H9 (cell line): ENCODE measurements around the gene DIAPH3. TPM values are rescaled to one million over a fixed set of nuclear protein-coding genes. Genes with fewer than 3 reads are reported as not detected.

Experiments
- DNase-seq: peaks from one replicate; pipeline ENCODE4 v3.0.0-alpha.2; 2017
- H2AFZ ChIP-seq: one replicate; pipeline ENCODE4 v1.6.1; 2013; ENCODE audit warnings: mild to moderate bottlenecking, low read length, control low read depth, moderate library complexity
- H2AK5ac ChIP-seq: 2 replicates; pipeline ENCODE4 v1.6.1; 2013; ENCODE audit warnings: low read length, control low read depth, mixed read lengths; ENCODE audit not compliant: insufficient read length
- H2BK120ac ChIP-seq: one replicate; pipeline ENCODE4 v1.6.1; 2013; ENCODE audit warnings: low read depth, mild to moderate bottlenecking, low read length, control low read depth, inconsistent platforms; ENCODE audit not compliant: poor library complexity, severe bottlenecking
- H2BK12ac ChIP-seq: 2 replicates; pipeline ENCODE4 v1.6.1; 2013; ENCODE audit warnings: low read length, control low read depth, mixed read lengths, low read depth; ENCODE audit not compliant: insufficient read length
- H2BK15ac ChIP-seq: 2 replicates; pipeline ENCODE4 v1.6.1; 2013; ENCODE audit warnings: low read depth, low read length, control low read depth
- H2BK20ac ChIP-seq: one replicate; pipeline ENCODE4 v1.6.1; 2013; ENCODE audit warnings: low read depth, mild to moderate bottlenecking, low read length, control low read depth, inconsistent platforms; ENCODE audit not compliant: poor library complexity, severe bottlenecking
- H2BK5ac ChIP-seq: 2 replicates; pipeline ENCODE4 v1.6.1; 2013; ENCODE audit warnings: low read length, control low read depth, mixed read lengths; ENCODE audit not compliant: insufficient read length
- H3K14ac ChIP-seq: 2 replicates; pipeline ENCODE4 v1.6.1; 2013; ENCODE audit warnings: low read length, control low read depth; ENCODE audit not compliant: insufficient read depth
- H3K18ac ChIP-seq: 2 replicates; pipeline ENCODE4 v1.6.1; 2013; ENCODE audit warnings: low read depth, mild to moderate bottlenecking, mixed read lengths, low read length, control low read depth; ENCODE audit not compliant: insufficient read length
- H3K23ac ChIP-seq: 2 replicates; pipeline ENCODE4 v1.6.1; 2013; ENCODE audit warnings: low read length, control low read depth, mixed read lengths, low read depth; ENCODE audit not compliant: insufficient read length
- H3K23me2 ChIP-seq: 2 replicates; pipeline ENCODE4 v1.6.1; 2013; ENCODE audit warnings: low read depth, mild to moderate bottlenecking, mixed read lengths, low read length, control low read depth; ENCODE audit not compliant: insufficient read length, poor library complexity, severe bottlenecking
- H3K27ac ChIP-seq: 2 replicates; pipeline ENCODE4 v1.5.1; 2013; ENCODE audit warnings: low read length, control low read depth, mixed read lengths, low read depth; ENCODE audit not compliant: insufficient read length
- H3K27me3 ChIP-seq: 2 replicates; pipeline ENCODE4 v1.6.1; 2013; ENCODE audit warnings: low read length, control low read depth, inconsistent platforms; ENCODE audit not compliant: insufficient read depth
- H3K4ac ChIP-seq: 2 replicates; pipeline ENCODE4 v1.6.1; 2013; ENCODE audit warnings: low read depth, mild to moderate bottlenecking, control low read depth, inconsistent platforms, low read length, moderate library complexity
- H3K4me1 ChIP-seq: 2 replicates; pipeline ENCODE4 v1.6.1; 2013; ENCODE audit warnings: low read length, control low read depth, inconsistent platforms; ENCODE audit not compliant: insufficient read depth
- H3K4me2 ChIP-seq: 2 replicates; pipeline ENCODE4 v1.6.1; 2013; ENCODE audit warnings: low read length, control low read depth, mixed read lengths; ENCODE audit not compliant: insufficient read length, insufficient read depth
- H3K56ac ChIP-seq: 2 replicates; pipeline ENCODE4 v1.6.1; 2013; ENCODE audit warnings: low read depth, mild to moderate bottlenecking, mixed read lengths, low read length, control low read depth; ENCODE audit not compliant: insufficient read length
- H3K79me1 ChIP-seq: 2 replicates; pipeline ENCODE4 v1.6.1; 2013; ENCODE audit warnings: low read depth, mild to moderate bottlenecking, moderate library complexity, low read length, control low read depth, inconsistent platforms; ENCODE audit not compliant: insufficient read depth, poor library complexity, severe bottlenecking
- H3K79me2 ChIP-seq: 2 replicates; pipeline ENCODE4 v1.6.1; 2013; ENCODE audit warnings: low read length, control low read depth, inconsistent platforms; ENCODE audit not compliant: insufficient read depth
- H3K9ac ChIP-seq: 2 replicates; pipeline ENCODE4 v1.6.1; 2013; ENCODE audit warnings: low read length, control low read depth, mixed read lengths; ENCODE audit not compliant: insufficient read length; ENCODE audit errors: extremely low read depth
- H3K9me3 ChIP-seq: one replicate; pipeline ENCODE4 v1.6.1; 2013; ENCODE audit warnings: low read depth, low read length, inconsistent platforms; ENCODE audit not compliant: control insufficient read depth
- H3T11ph ChIP-seq: one replicate; pipeline ENCODE4 v1.6.1; 2013; ENCODE audit warnings: mild to moderate bottlenecking, low read length, control low read depth, inconsistent platforms
- H4K20me1 ChIP-seq: one replicate; pipeline ENCODE4 v1.6.1; 2013; ENCODE audit not compliant: control insufficient read depth, insufficient read length, insufficient read depth
- H4K5ac ChIP-seq: 2 replicates; pipeline ENCODE4 v1.6.1; 2013; ENCODE audit warnings: low read depth, mild to moderate bottlenecking, mixed read lengths, low read length, control low read depth; ENCODE audit not compliant: insufficient read length
- H4K8ac ChIP-seq: replicated peaks from 2 replicates; pipeline ENCODE4 v1.6.1; 2013; ENCODE audit warnings: low read length, control low read depth, mixed read lengths, low read depth; ENCODE audit not compliant: insufficient read length
- H4K91ac ChIP-seq: 2 replicates; pipeline ENCODE4 v1.6.1; 2013; ENCODE audit warnings: low read depth, mild to moderate bottlenecking, moderate library complexity, mixed read lengths, low read length, control low read depth; ENCODE audit not compliant: insufficient read length
- H3K27ac Mint-ChIP-seq, 3 experiments: 2 replicates in 2 of 3; 3 replicates in 1 of 3; pipeline ENCODE4 v1.8.0; 2020 to 2021; ENCODE audit warnings: mixed read lengths in 3 of 3, mild to moderate bottlenecking in 1 of 3, moderate library complexity in 1 of 3
- H3K27me3 Mint-ChIP-seq: 2 replicates; pipeline ENCODE4 v1.8.0; 2021; ENCODE audit warnings: low read depth, mild to moderate bottlenecking, moderate library complexity, mixed read lengths
- H3K36me3 Mint-ChIP-seq, 3 experiments: 2 replicates in 2 of 3; 3 replicates in 1 of 3; pipeline ENCODE4 v1.8.0; 2020 to 2021; ENCODE audit warnings: low read depth in 3 of 3, mixed read lengths in 3 of 3; ENCODE audit not compliant: insufficient read depth in 1 of 3
- H3K4me1 Mint-ChIP-seq, 2 experiments: 2 replicates each; pipeline ENCODE4 v1.8.0; 2020; ENCODE audit warnings: mixed read lengths in 2 of 2
- H3K4me3 Mint-ChIP-seq, 2 experiments: 2 replicates in 1 of 2; 3 replicates in 1 of 2; pipeline ENCODE4 v1.8.0; 2020 to 2021; ENCODE audit warnings: mild to moderate bottlenecking in 2 of 2, mixed read lengths in 2 of 2, moderate library complexity in 1 of 2
- H3K9me3 Mint-ChIP-seq, 2 experiments: 2 replicates in 1 of 2; 3 replicates in 1 of 2; pipeline ENCODE4 v1.8.0; 2020; ENCODE audit warnings: mild to moderate bottlenecking in 2 of 2, mixed read lengths in 2 of 2, moderate library complexity in 1 of 2
- WGBS: extraction: QIAGEN DNeasy Blood & Tissue Kit; methylation state at CpG from one replicate; pipeline ENCODE4 v1.1.7; 2013; ENCODE audit warnings: missing lambda C conversion rate, low lambda C conversion rate, mixed read lengths; ENCODE audit not compliant: insufficient read length; ENCODE audit errors: extremely low coverage; 5-methylcytosine and 5-hydroxymethylcytosine counted together
- total RNA-seq: library from RNA; stranded (reverse); gene quantifications from 2 replicates; pipeline ENCODE4 v1.2.1, GENCODE V29; 2021
- TF ChIP-seq, protein P1 (sequence below): fragments of 200-600 bp; sonication (generic); conservative IDR thresholded peaks from 3 replicates; pipeline ENCODE4 v1.8.0; 2021; ENCODE audit warnings: antibody characterized with exemption, mild to moderate bottlenecking

DIAPH3 gene
- total RNA-seq, 1 experiment from 2014 or later = 23.1 TPM

DNA sequence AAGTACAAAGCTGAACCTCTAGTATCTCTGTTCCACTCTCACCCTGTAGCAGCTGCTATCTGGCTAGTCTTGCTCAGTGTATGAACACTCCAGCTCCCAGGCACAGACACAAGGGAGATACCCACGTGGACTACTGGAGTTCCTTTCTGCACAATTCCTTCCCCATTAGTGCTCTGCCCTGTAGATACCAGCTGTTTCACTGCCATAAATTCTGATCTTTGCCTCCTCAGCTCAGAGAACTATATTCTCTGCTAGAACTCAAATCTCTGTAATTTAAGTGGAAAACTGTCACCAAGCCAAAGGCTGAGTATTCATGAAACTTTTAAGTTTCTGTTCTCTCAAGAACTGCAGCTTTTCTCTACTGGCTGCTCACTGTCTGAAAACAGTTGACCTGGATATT is 273.7 kb downstream of the DIAPH3 start:
- TF ChIP-seq, protein P1, sequence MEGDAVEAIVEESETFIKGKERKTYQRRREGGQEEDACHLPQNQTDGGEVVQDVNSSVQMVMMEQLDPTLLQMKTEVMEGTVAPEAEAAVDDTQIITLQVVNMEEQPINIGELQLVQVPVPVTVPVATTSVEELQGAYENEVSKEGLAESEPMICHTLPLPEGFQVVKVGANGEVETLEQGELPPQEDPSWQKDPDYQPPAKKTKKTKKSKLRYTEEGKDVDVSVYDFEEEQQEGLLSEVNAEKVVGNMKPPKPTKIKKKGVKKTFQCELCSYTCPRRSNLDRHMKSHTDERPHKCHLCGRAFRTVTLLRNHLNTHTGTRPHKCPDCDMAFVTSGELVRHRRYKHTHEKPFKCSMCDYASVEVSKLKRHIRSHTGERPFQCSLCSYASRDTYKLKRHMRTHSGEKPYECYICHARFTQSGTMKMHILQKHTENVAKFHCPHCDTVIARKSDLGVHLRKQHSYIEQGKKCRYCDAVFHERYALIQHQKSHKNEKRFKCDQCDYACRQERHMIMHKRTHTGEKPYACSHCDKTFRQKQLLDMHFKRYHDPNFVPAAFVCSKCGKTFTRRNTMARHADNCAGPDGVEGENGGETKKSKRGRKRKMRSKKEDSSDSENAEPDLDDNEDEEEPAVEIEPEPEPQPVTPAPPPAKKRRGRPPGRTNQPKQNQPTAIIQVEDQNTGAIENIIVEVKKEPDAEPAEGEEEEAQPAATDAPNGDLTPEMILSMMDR = no peak
- Histone ChIP-seq H3K27ac (no peak overlapping the region), H3T11ph (no peak overlapping the region), H3K27me3 (no peaks in the 10 kb centered on the region), H3K79me2 (no peaks in the 10 kb centered on the region), H2BK20ac (no peak overlapping the region), H3K23me2 (no peaks in the 10 kb centered on the region), H2AFZ (no peak overlapping the region), H3K18ac (no peak overlapping the region), H3K56ac (no peak overlapping the region), H2BK12ac (no peak overlapping the region), H3K23ac (no peak overlapping the region), H4K8ac (no peak overlapping the region), H3K4ac (no peak overlapping the region), H2BK5ac (no peak overlapping the region), H4K5ac (no peak overlapping the region), H2BK120ac (no peak overlapping the region), H3K9ac (no peak overlapping the region), H3K79me1 (no peaks in the 10 kb centered on the region), H3K4me1 (no peaks in the 10 kb centered on the region), H2AK5ac (no peak overlapping the region), H3K14ac (no peak overlapping the region; the same call in 1 of the 2 replicates), H3K9me3 (no peaks in the 10 kb centered on the region), H4K91ac (no peak overlapping the region), H4K20me1 (no peaks in the 10 kb centered on the region), H3K4me2 (no peak overlapping the region), H2BK15ac (no peak overlapping the region)
- DNase-seq = no peak
- no peak overlapping the region for H3K4me3 Mint-ChIP-seq
- H3K9me3 Mint-ChIP-seq = no peaks in the 10 kb centered on the region
- WGBS = no CpG with 5 or more reads among the region's 1 CpG
- H3K27ac Mint-ChIP-seq = 0 out of 7 replicates have a peak overlapping the region, but pooled peaks of 1 of the 3 experiments have one; percentile 0
- no peaks in the 10 kb centered on the region for H3K27me3 Mint-ChIP-seq
- H3K36me3 Mint-ChIP-seq = no peaks in the 10 kb centered on the region
- peaks cover 5 to 6% of the 10 kb centered on the region in 2 experiments for H3K4me1 Mint-ChIP-seq
